ENCODE data around the gene AGBL1.

The AGBL1 gene

GRCh38 chr15:86595741-86596140, 516.1 kb downstream of the AGBL1 start:
- Histone ChIP-seq H3K4me3 (ENCODE audit: low read depth in 1 of 2, low read length in 2 of 2) (no peak overlapping the region), H3K9ac (ENCODE audit: low read depth, low read length) (no peak overlapping the region), H3K4me1 (ENCODE audit: insufficient read depth, low read length) (no peaks in the 10 kb centered on the region), H3K4me2 (ENCODE audit: insufficient read depth, low read length) (no peak overlapping the region), H3K27ac (ENCODE audit: low read length) (no peak overlapping the region), H3K36me3 (ENCODE audit: insufficient read depth, low read length) (no peaks in the 10 kb centered on the region), H3K79me2 (ENCODE audit: insufficient read depth, low read length) (no peaks in the 10 kb centered on the region), H3K27me3 (ENCODE audit: insufficient read depth, low read length, poor library complexity) (no peaks in the 10 kb centered on the region), H4K20me1 (ENCODE audit: insufficient read depth, low read length) (no peaks in the 10 kb centered on the region), H2AFZ (ENCODE audit: low read depth, low read length) (no peak overlapping the region), H3K9me3 (ENCODE audit: insufficient read depth, low read length, severe bottlenecking) (no peaks in the 10 kb centered on the region)
- ATAC-seq (ENCODE audit: insufficient read depth, low read depth) (no peak), DNase-seq (no peak)
- no peak for TF ChIP-seq EZH2 (IDR thresholded peaks at IDR 0.05; ENCODE audit: borderline replicate concordance, low read depth, low read length, severe bottlenecking)
- TF ChIP-seq CTCF (IDR thresholded peaks at IDR 0.05; ENCODE audit: borderline replicate concordance, extremely low read depth, low read length, poor library complexity, severe bottlenecking) = no peak

GRCh38 chr15:86603466-86603865, 523.8 kb downstream of the AGBL1 start:
- Histone ChIP-seq H3K9me3 (ENCODE audit: insufficient read depth, low read length, severe bottlenecking) (no peaks in the 10 kb centered on the region), H3K4me1 (ENCODE audit: insufficient read depth, low read length) (no peaks in the 10 kb centered on the region), H3K27me3 (ENCODE audit: insufficient read depth, low read length, poor library complexity) (no peaks in the 10 kb centered on the region), H3K79me2 (ENCODE audit: insufficient read depth, low read length) (no peaks in the 10 kb centered on the region), H3K4me2 (ENCODE audit: insufficient read depth, low read length) (no peak overlapping the region), H3K9ac (ENCODE audit: low read depth, low read length) (no peak overlapping the region), H3K36me3 (ENCODE audit: insufficient read depth, low read length) (no peaks in the 10 kb centered on the region), H2AFZ (ENCODE audit: low read depth, low read length) (no peak overlapping the region), H4K20me1 (ENCODE audit: insufficient read depth, low read length) (no peaks in the 10 kb centered on the region), H3K4me3 (ENCODE audit: low read depth in 1 of 2, low read length in 2 of 2) (no peak overlapping the region), H3K27ac (ENCODE audit: low read length) (no peak overlapping the region)
- ATAC-seq (ENCODE audit: insufficient read depth, low read depth) = no peak
- no peak for TF ChIP-seq CTCF (IDR thresholded peaks at IDR 0.05; ENCODE audit: borderline replicate concordance, extremely low read depth, low read length, poor library complexity, severe bottlenecking)
- no peak for DNase-seq

- Histone ChIP-seq H3K4me3 (ENCODE audit: low read depth in 1 of 2, low read length in 2 of 2) (no peak overlapping the region), H3K36me3 (ENCODE audit: insufficient read depth, low read length) (no peaks in the 10 kb centered on the region), H4K20me1 (ENCODE audit: insufficient read depth, low read length) (no peaks in the 10 kb centered on the region), H3K4me2 (ENCODE audit: insufficient read depth, low read length) (no peak overlapping the region), H3K9me3 (ENCODE audit: insufficient read depth, low read length, severe bottlenecking) (no peaks in the 10 kb centered on the region), H3K4me1 (ENCODE audit: insufficient read depth, low read length) (peaks cover 29% of the 10 kb centered on the region), H2AFZ (ENCODE audit: low read depth, low read length) (no peak overlapping the region), H3K27me3 (ENCODE audit: insufficient read depth, low read length, poor library complexity) (no peaks in the 10 kb centered on the region), H3K9ac (ENCODE audit: low read depth, low read length) (no peak overlapping the region), H3K79me2 (ENCODE audit: insufficient read depth, low read length) (no peaks in the 10 kb centered on the region), H3K27ac (ENCODE audit: low read length) (no peak overlapping the region)
- no peak for TF ChIP-seq CTCF (IDR thresholded peaks at IDR 0.05; ENCODE audit: borderline replicate concordance, extremely low read depth, low read length, poor library complexity, severe bottlenecking)
- TF ChIP-seq EZH2 (IDR thresholded peaks at IDR 0.05; ENCODE audit: borderline replicate concordance, low read depth, low read length, severe bottlenecking) = no peak
- DNase-seq = no peak
- no peak for ATAC-seq (ENCODE audit: insufficient read depth, low read depth)
Observed at GRCh38 chr15:86608461-86609205, 529.0 kb downstream of the AGBL1 start.

Data from DND-41 (cell line).